HL-60 (cell line): ENCODE data around the gene RBM10.

Experiments used
- CTCF ChIP-seq: IDR thresholded peaks from one replicate; pipeline ENCODE4 v1.5.1; 2011; ENCODE audit warnings: low read length, control low read depth, inconsistent platforms; ENCODE audit not compliant: insufficient read depth
- POLR2AphosphoS5 ChIP-seq: IDR thresholded peaks from 2 replicates; pipeline ENCODE4 v1.6.1; 2012; ENCODE audit warnings: low read depth
- REST ChIP-seq: IDR thresholded peaks from 2 replicates; pipeline ENCODE4 v1.6.1; 2012; ENCODE audit warnings: low read depth; ENCODE audit not compliant: insufficient replicate concordance

- TF ChIP-seq CTCF (no peak), REST (no peak), POLR2AphosphoS5 (no peak)
These were observed 42.2 kb downstream of the RBM10 start for GRCh38 chrX:47187106-47187677.
